ENCODE data around the gene PAM.

DNA sequence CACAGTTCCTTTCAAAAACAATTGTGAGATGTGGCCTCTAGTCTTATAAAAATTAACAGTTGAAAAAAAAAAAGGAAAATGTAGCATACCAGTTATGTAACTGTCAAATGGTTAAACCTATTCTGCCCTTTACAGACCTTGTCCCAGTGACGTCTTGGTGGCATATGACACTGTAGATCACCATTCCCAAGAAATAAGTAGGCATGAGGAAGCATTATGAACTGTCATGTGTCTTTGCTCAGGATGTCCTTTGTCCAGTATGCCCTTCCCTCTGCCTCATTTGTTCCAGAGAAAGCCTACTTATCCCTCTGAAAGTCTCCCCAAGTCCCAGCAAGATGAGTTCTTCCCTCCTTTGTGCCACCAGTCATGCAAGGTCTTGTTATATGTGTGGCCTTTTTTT is 63.2 kb downstream of the PAM start:
- TF ChIP-seq, protein P1, sequence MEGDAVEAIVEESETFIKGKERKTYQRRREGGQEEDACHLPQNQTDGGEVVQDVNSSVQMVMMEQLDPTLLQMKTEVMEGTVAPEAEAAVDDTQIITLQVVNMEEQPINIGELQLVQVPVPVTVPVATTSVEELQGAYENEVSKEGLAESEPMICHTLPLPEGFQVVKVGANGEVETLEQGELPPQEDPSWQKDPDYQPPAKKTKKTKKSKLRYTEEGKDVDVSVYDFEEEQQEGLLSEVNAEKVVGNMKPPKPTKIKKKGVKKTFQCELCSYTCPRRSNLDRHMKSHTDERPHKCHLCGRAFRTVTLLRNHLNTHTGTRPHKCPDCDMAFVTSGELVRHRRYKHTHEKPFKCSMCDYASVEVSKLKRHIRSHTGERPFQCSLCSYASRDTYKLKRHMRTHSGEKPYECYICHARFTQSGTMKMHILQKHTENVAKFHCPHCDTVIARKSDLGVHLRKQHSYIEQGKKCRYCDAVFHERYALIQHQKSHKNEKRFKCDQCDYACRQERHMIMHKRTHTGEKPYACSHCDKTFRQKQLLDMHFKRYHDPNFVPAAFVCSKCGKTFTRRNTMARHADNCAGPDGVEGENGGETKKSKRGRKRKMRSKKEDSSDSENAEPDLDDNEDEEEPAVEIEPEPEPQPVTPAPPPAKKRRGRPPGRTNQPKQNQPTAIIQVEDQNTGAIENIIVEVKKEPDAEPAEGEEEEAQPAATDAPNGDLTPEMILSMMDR (IDR thresholded peaks at IDR 0.05) = no peak
- no peak for TF ChIP-seq POLR2A (IDR thresholded peaks at IDR 0.05)
- no peak for TF ChIP-seq EP300 (IDR thresholded peaks at IDR 0.05)
